ENCODE data around the gene KIAA2012.

Gene KIAA2012

GRCh38 chr2:202152104-202152715 is 79.2 kb downstream of the KIAA2012 start:
- H3K4me2 ChIP-seq (ENCODE audit: low read depth, low read length) = no peak overlapping the region
- DNase-seq = no peak
- no peak overlapping the region for H2AFZ ChIP-seq (ENCODE audit: low read length)
- H3K4me3 ChIP-seq (ENCODE audit: low read length) = no peak overlapping the region
- no peaks in the 10 kb centered on the region for H3K9me3 ChIP-seq (replicated peaks; ENCODE audit: insufficient read depth, low read length)
- no peaks in the 10 kb centered on the region for H3F3A ChIP-seq (ENCODE audit: insufficient read depth, low read length)
- no peaks in the 10 kb centered on the region for H3K4me1 ChIP-seq (ENCODE audit: low read length)
- H3K36me3 ChIP-seq (replicated peaks; ENCODE audit: insufficient read depth, low read length) = no peaks in the 10 kb centered on the region
- H3K9me2 ChIP-seq (replicated peaks; ENCODE audit: insufficient read depth, low read length) = no peaks in the 10 kb centered on the region
- TF ChIP-seq EZH2 (optimal IDR thresholded peaks at IDR 0.05; ENCODE audit: low read depth, low read length) (no peak), CTCF (IDR thresholded peaks at IDR 0.05; ENCODE audit: low read length) (no peak), EZH2phosphoT487 (IDR thresholded peaks at IDR 0.05; ENCODE audit: low read length) (no peak)
- H3K79me2 ChIP-seq (ENCODE audit: low read length) = no peaks in the 10 kb centered on the region
- no peak overlapping the region for H3K9ac ChIP-seq (ENCODE audit: low read length)
- no peak overlapping the region for H3K27ac ChIP-seq (ENCODE audit: low read length)
- H4K20me1 ChIP-seq (ENCODE audit: insufficient read depth, low read length) = no peaks in the 10 kb centered on the region
- no peaks in the 10 kb centered on the region for H3K27me3 ChIP-seq (replicated peaks; ENCODE audit: insufficient read depth, low read length)

GRCh38 chr2:202154613-202155012 is 81.6 kb downstream of the KIAA2012 start:
- H3K9me3 ChIP-seq (replicated peaks; ENCODE audit: insufficient read depth, low read length) = no peaks in the 10 kb centered on the region
- no peak for TF ChIP-seq CTCF (IDR thresholded peaks at IDR 0.05; ENCODE audit: low read length)
- TF ChIP-seq EZH2phosphoT487 (IDR thresholded peaks at IDR 0.05; ENCODE audit: low read length) = no peak
- no peak for TF ChIP-seq EZH2 (optimal IDR thresholded peaks at IDR 0.05; ENCODE audit: low read depth, low read length)
- DNase-seq = no peak
- no peak overlapping the region for H2AFZ ChIP-seq (ENCODE audit: low read length)
- no peaks in the 10 kb centered on the region for H3K79me2 ChIP-seq (ENCODE audit: low read length)
- H3K9ac ChIP-seq (ENCODE audit: low read length) = no peak overlapping the region
- H3K27me3 ChIP-seq (replicated peaks; ENCODE audit: insufficient read depth, low read length) = no peaks in the 10 kb centered on the region
- no peaks in the 10 kb centered on the region for H3F3A ChIP-seq (ENCODE audit: insufficient read depth, low read length)
- no peaks in the 10 kb centered on the region for H3K9me2 ChIP-seq (replicated peaks; ENCODE audit: insufficient read depth, low read length)
- H3K4me3 ChIP-seq (ENCODE audit: low read length) = no peak overlapping the region
- H3K36me3 ChIP-seq (replicated peaks; ENCODE audit: insufficient read depth, low read length) = no peaks in the 10 kb centered on the region
- H3K4me2 ChIP-seq (ENCODE audit: low read depth, low read length) = no peak overlapping the region
- no peaks in the 10 kb centered on the region for H3K4me1 ChIP-seq (ENCODE audit: low read length)
- no peak overlapping the region for H3K27ac ChIP-seq (ENCODE audit: low read length)
- no peaks in the 10 kb centered on the region for H4K20me1 ChIP-seq (ENCODE audit: insufficient read depth, low read length)

GRCh38 chr2:202157211-202157990 is 84.3 kb downstream of the KIAA2012 start:
- no peaks in the 10 kb centered on the region for H3K79me2 ChIP-seq (ENCODE audit: low read length)
- H3K4me3 ChIP-seq (ENCODE audit: low read length) = no peak overlapping the region
- no peaks in the 10 kb centered on the region for H3K27me3 ChIP-seq (replicated peaks; ENCODE audit: insufficient read depth, low read length)
- DNase-seq = no peak
- H3F3A ChIP-seq (ENCODE audit: insufficient read depth, low read length) = no peaks in the 10 kb centered on the region
- no peak overlapping the region for H2AFZ ChIP-seq (ENCODE audit: low read length)
- H3K4me1 ChIP-seq (ENCODE audit: low read length) = no peaks in the 10 kb centered on the region
- no peaks in the 10 kb centered on the region for H3K9me2 ChIP-seq (replicated peaks; ENCODE audit: insufficient read depth, low read length)
- no peaks in the 10 kb centered on the region for H3K9me3 ChIP-seq (replicated peaks; ENCODE audit: insufficient read depth, low read length)
- no peaks in the 10 kb centered on the region for H3K36me3 ChIP-seq (replicated peaks; ENCODE audit: insufficient read depth, low read length)
- no peaks in the 10 kb centered on the region for H4K20me1 ChIP-seq (ENCODE audit: insufficient read depth, low read length)
- H3K4me2 ChIP-seq (ENCODE audit: low read depth, low read length) = no peak overlapping the region
- TF ChIP-seq EZH2phosphoT487 (IDR thresholded peaks at IDR 0.05; ENCODE audit: low read length) = no peak
- no peak overlapping the region for H3K27ac ChIP-seq (ENCODE audit: low read length)
- H3K9ac ChIP-seq (ENCODE audit: low read length) = no peak overlapping the region

- no peak overlapping the region for H3K9ac ChIP-seq (ENCODE audit: low read length)
- no peaks in the 10 kb centered on the region for H4K20me1 ChIP-seq (ENCODE audit: insufficient read depth, low read length)
- no peaks in the 10 kb centered on the region for H3K36me3 ChIP-seq (replicated peaks; ENCODE audit: insufficient read depth, low read length)
- H3K4me3 ChIP-seq (ENCODE audit: low read length) = no peak overlapping the region
- H3K27ac ChIP-seq (ENCODE audit: low read length) = no peak overlapping the region
- no peaks in the 10 kb centered on the region for H3K9me3 ChIP-seq (replicated peaks; ENCODE audit: insufficient read depth, low read length)
- H2AFZ ChIP-seq (ENCODE audit: low read length) = no peak overlapping the region
- H3K4me2 ChIP-seq (ENCODE audit: low read depth, low read length) = no peak overlapping the region
- H3K4me1 ChIP-seq (ENCODE audit: low read length) = no peaks in the 10 kb centered on the region
- TF ChIP-seq CTCF (IDR thresholded peaks at IDR 0.05; ENCODE audit: low read length) = no peak
- TF ChIP-seq EZH2phosphoT487 (IDR thresholded peaks at IDR 0.05; ENCODE audit: low read length) = no peak
- TF ChIP-seq EZH2 (optimal IDR thresholded peaks at IDR 0.05; ENCODE audit: low read depth, low read length) = no peak
- DNase-seq = no peak
- no peaks in the 10 kb centered on the region for H3K79me2 ChIP-seq (ENCODE audit: low read length)
- H3K9me2 ChIP-seq (replicated peaks; ENCODE audit: insufficient read depth, low read length) = no peaks in the 10 kb centered on the region
- no peaks in the 10 kb centered on the region for H3F3A ChIP-seq (ENCODE audit: insufficient read depth, low read length)
- H3K27me3 ChIP-seq (replicated peaks; ENCODE audit: insufficient read depth, low read length) = no peaks in the 10 kb centered on the region
Observed at GRCh38 chr2:202158796-202159195, 85.7 kb downstream of the KIAA2012 start.
